HG02763 (cell line): Measurements from ENCODE around the gene FMO2.

Experiments used
- ATAC-seq: cut with Tn5 transposase; IDR thresholded peaks from one replicate; pipeline ENCODE4 v1.9.1; 2021; ENCODE audit warnings: mild to moderate bottlenecking, moderate library complexity; ENCODE audit not compliant: unreplicated experiment

Gene FMO2

GRCh38 chr1:171185091-171185490 lies at the start of gene FMO2:
Gene FMO2, plus strand, starts transcription at chr1:171185300. Its CDS starts 414 bp downstream, at chr1:171185714.
- no peak for ATAC-seq

- no peak for ATAC-seq
Observed at GRCh38 chr1:171137580-171137979, 47.5 kb upstream of the FMO2 start.

- ATAC-seq, result no peak
Observed at GRCh38 chr1:171138980-171139379, 46.1 kb upstream of the FMO2 start.

- no peak for ATAC-seq
Observed at GRCh38 chr1:171139890-171140289, 45.2 kb upstream of the FMO2 start.

GRCh38 chr1:171140401-171140800 lies 44.7 kb upstream of the FMO2 start:
- ATAC-seq, result no peak

- ATAC-seq, result no peak
Observed at GRCh38 chr1:171140956-171141687, 44.0 kb upstream of the FMO2 start.

- no peak for ATAC-seq
Observed at GRCh38 chr1:171141688-171142415, 43.2 kb upstream of the FMO2 start.

GRCh38 chr1:171142416-171143385 lies 42.4 kb upstream of the FMO2 start:
- ATAC-seq, result no peak

GRCh38 chr1:171150156-171150555 lies 34.9 kb upstream of the FMO2 start:
- ATAC-seq, result no peak

GRCh38 chr1:171152549-171152948 lies 32.6 kb upstream of the FMO2 start:
- ATAC-seq, result no peak

GRCh38 chr1:171155484-171155883 lies 29.6 kb upstream of the FMO2 start:
- no peak for ATAC-seq

- no peak for ATAC-seq
Observed at GRCh38 chr1:171158096-171158495, 27.0 kb upstream of the FMO2 start.

- no peak for ATAC-seq
Observed at GRCh38 chr1:171158551-171158950, 26.5 kb upstream of the FMO2 start.

GRCh38 chr1:171159148-171159547 lies 26.0 kb upstream of the FMO2 start:
- ATAC-seq, result no peak

GRCh38 chr1:171160211-171160610 lies 24.9 kb upstream of the FMO2 start:
- no peak for ATAC-seq

GRCh38 chr1:171160639-171161354 lies 24.3 kb upstream of the FMO2 start:
- ATAC-seq, result no peak

- ATAC-seq, result no peak
Observed at GRCh38 chr1:171161431-171161830, 23.7 kb upstream of the FMO2 start.

GRCh38 chr1:171166361-171166760 lies 18.7 kb upstream of the FMO2 start:
- no peak for ATAC-seq

- ATAC-seq, result no peak
Observed at GRCh38 chr1:171167785-171168184, 17.3 kb upstream of the FMO2 start.

- no peak for ATAC-seq
Observed at GRCh38 chr1:171172471-171172870, 12.6 kb upstream of the FMO2 start.

GRCh38 chr1:171173069-171173468 lies 12.0 kb upstream of the FMO2 start:
- ATAC-seq, result no peak
